ENCODE results near the gene CPSF7. TPM values are rescaled to one million over a fixed set of nuclear protein-coding genes. Genes with fewer than 3 reads are reported as not detected.
A peak's percentile ranks its signal among the peaks of the same experiment; 100 is the strongest.

CPSF7 gene
- total RNA-seq, 2 donors from 2014 or later = 94.7 to 104 TPM

DNA sequence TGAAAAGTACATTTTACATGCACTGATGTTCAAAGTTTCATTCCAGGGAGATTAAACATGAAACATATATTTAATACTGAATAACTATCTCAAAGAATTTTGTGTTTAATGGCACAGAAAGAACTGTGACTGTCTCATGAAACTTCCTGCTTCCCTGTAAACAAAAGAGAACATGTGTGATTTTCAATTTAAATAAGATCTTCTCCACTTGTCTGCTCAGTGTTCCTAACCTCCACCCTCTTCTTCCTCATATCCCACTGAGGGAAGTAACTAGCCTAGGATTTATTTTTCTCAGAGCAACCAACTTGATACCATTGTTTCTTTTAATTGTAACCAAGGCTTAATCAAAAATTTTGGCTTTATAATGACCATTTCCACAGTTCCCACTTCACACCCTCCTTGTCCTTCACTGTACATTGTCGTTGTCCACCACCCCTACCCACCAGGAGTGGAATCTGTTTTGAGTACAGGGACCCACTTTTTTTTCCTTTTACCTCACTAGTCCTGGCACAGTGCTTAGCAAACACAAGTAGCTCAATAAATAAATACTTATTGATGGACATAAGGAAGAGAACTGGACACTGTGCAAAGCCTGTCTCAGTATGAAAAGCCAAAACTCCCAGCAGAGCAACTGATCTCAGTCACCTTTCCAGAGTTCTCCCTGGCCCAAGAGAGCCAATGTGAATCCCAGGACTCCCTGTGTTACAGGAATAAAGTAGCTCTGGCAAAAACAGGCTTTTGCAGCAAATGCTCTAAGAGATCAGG lies 4.2 kb downstream of the CPSF7 start:
- H3K27ac Mint-ChIP-seq = peak overlapping the region; percentile 57
- H3K4me1 Mint-ChIP-seq = peaks cover 27% of the 10 kb centered on the region
- H3K9me3 ChIP-seq (ENCODE audit: control insufficient read depth, low read length, poor library complexity, severe bottlenecking) = no peaks in the 10 kb centered on the region
- H3K27me3 Mint-ChIP-seq = no peaks in the 10 kb centered on the region
- H3K4me3 Mint-ChIP-seq = no peak overlapping the region
- DNase-seq (no peak), ATAC-seq (no peak)
- peaks cover 3% of the 10 kb centered on the region for H3K36me3 Mint-ChIP-seq (ENCODE audit: low read depth)

DNA sequence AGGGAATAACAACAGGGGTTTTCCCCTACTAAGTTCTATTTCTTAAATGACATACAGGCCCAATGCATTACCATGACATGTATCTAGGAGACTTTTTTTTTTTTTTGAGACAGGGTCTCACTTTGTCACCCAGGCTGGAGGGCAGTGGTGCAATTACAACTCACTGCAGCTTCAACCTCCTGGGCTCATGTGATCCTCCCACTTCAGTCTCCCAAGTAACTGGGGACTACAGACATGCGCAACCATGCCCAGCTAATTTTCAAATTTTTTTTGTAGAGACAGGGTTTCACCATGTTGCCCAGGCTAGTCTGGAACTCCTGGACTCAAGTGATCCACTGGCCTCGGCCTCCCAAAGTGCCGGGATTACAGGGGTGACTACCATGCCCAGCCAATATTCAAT lies 7.5 kb downstream of the CPSF7 start:
- Mint-ChIP-seq H3K27ac (peak overlapping the region; percentile 63), H3K4me3 (no peak overlapping the region), H3K27me3 (no peaks in the 10 kb centered on the region), H3K4me1 (peaks cover 24% of the 10 kb centered on the region), H3K36me3 (ENCODE audit: low read depth) (peaks cover 3% of the 10 kb centered on the region)
- ATAC-seq = no peak
- no peak for DNase-seq
- no peaks in the 10 kb centered on the region for H3K9me3 ChIP-seq (ENCODE audit: control insufficient read depth, low read length, poor library complexity, severe bottlenecking)

DNA sequence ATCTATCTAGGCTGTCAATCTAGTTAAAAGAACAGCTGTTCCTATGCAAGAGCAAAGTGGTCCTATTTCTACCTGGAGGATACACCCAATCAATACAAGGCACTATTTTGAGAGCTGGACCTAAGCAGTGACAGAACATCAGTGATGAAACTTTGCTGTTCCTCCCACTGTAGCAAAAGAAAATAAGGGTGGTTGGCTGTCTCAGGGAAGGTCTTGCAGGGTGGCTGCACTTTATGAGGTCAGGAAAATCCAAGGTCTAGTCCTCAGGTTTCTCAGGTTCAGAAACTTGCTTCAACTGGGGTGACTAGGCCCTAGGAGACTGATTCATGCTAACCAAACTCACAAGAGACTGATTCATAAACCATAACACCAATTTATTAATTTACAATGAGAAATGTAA lies 11.6 kb downstream of the CPSF7 start:
- no peaks in the 10 kb centered on the region for H3K36me3 Mint-ChIP-seq (ENCODE audit: low read depth)
- DNase-seq (no peak), ATAC-seq (no peak)
- peaks cover 17% of the 10 kb centered on the region for H3K4me1 Mint-ChIP-seq
- H3K27ac Mint-ChIP-seq = peak overlapping the region; percentile 63
- H3K9me3 ChIP-seq (ENCODE audit: control insufficient read depth, low read length, poor library complexity, severe bottlenecking) = no peaks in the 10 kb centered on the region
- no peaks in the 10 kb centered on the region for H3K27me3 Mint-ChIP-seq
- no peak overlapping the region for H3K4me3 Mint-ChIP-seq

DNA sequence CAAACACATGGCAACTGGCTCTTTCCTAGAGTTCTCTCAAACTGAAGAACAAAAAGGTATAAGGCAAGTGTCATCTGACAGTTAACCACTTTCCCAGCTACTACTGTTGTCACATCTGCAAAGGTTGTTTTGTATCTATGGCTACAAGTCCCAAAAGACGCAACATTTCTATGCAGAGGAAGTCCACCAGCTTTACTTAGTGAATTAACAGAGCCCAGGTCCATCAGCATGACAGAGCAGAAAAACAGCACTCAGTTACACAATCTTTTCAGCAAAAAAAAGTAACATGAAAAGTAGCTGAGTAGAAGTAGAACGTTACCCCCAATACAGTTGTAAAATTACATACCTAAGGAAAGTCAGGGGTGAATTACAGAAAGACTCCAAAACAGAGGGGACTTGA lies 12.1 kb downstream of the CPSF7 start:
- no peaks in the 10 kb centered on the region for H3K27me3 Mint-ChIP-seq
- DNase-seq (no peak), ATAC-seq (peak; percentile 32)
- peaks cover 16% of the 10 kb centered on the region for H3K4me1 Mint-ChIP-seq
- H3K4me3 Mint-ChIP-seq = no peak overlapping the region
- H3K36me3 Mint-ChIP-seq (ENCODE audit: low read depth) = no peaks in the 10 kb centered on the region
- peak overlapping the region; percentile 63 for H3K27ac Mint-ChIP-seq
- H3K9me3 ChIP-seq (ENCODE audit: control insufficient read depth, low read length, poor library complexity, severe bottlenecking) = no peaks in the 10 kb centered on the region

DNA sequence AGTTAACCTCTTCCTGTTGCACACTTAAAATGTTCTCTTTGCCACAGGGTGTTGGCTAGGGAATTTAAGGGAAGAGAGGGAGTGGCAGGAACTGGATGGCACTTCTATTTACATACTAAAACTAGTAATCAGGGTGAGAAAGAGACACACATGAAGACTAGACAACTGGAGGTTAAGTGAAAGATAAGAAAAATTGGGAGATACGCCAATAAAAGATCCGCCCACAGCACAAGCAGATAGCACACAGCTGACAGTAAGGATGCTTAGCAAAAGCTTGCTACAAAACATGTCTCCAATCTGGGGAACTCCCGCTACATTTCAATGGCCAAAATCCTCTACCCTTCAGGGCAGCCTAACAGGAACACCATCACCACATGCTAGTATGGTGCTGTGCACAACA lies 12.8 kb downstream of the CPSF7 start:
- no peak for DNase-seq
- H3K27ac Mint-ChIP-seq = peak overlapping the region; percentile 63
- no peaks in the 10 kb centered on the region for H3K9me3 ChIP-seq (ENCODE audit: control insufficient read depth, low read length, poor library complexity, severe bottlenecking)
- no peaks in the 10 kb centered on the region for H3K27me3 Mint-ChIP-seq
- H3K4me3 Mint-ChIP-seq = no peak overlapping the region
- H3K4me1 Mint-ChIP-seq = peaks cover 14% of the 10 kb centered on the region
- H3K36me3 Mint-ChIP-seq (ENCODE audit: low read depth) = no peaks in the 10 kb centered on the region
- no peak for ATAC-seq

DNA sequence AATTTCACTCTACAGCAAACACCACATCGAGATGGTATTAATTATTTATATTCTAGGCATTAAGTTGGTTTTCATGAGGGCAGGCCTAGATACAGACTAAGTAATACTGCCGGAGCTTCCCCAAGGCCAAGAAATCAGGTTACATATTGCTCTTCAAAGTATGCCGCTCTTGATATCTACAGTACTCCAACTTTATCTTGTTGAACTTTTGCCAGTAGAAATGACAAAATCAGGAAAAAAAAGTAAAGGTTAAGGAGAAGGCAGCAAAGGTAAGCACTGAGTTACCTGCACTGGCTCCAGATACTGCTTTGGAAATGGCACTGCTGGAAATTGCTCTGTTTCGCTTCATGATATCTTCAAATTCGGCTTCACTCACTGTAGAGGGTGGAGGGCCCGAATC lies 14.4 kb downstream of the CPSF7 start:
- ATAC-seq = no peak
- Mint-ChIP-seq H3K4me1 (peaks cover 11% of the 10 kb centered on the region), H3K36me3 (ENCODE audit: low read depth) (peaks cover 4% of the 10 kb centered on the region), H3K27ac (peak overlapping the region; percentile 63), H3K27me3 (no peaks in the 10 kb centered on the region), H3K4me3 (no peak overlapping the region)
- DNase-seq = no peak
- H3K9me3 ChIP-seq (ENCODE audit: control insufficient read depth, low read length, poor library complexity, severe bottlenecking) = no peaks in the 10 kb centered on the region

DNA sequence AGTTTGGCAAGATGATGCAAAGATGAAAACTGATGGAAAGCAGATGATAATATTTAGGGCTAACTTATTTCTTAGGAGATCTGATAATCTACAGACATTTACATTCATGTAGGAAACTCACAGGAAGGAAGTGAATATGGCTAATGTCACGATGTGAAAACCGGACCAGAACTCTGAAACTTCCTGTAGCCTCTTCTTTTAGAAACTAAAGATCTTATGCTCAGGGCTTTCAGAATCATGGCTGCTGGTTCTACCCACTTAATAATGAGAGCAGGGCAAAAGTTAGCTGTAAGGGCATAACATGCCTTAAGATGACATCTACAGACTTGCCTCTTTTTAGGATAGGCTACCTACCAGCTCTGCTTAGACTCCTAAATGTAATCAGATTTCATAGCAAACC lies 15.2 kb downstream of the CPSF7 start:
- Mint-ChIP-seq H3K27me3 (no peaks in the 10 kb centered on the region), H3K4me3 (peak overlapping the region; percentile 31), H3K36me3 (ENCODE audit: low read depth) (peaks cover 4% of the 10 kb centered on the region), H3K4me1 (peaks cover 11% of the 10 kb centered on the region), H3K27ac (no peak overlapping the region)
- no peaks in the 10 kb centered on the region for H3K9me3 ChIP-seq (ENCODE audit: control insufficient read depth, low read length, poor library complexity, severe bottlenecking)
- ATAC-seq (no peak), DNase-seq (no peak)

DNA sequence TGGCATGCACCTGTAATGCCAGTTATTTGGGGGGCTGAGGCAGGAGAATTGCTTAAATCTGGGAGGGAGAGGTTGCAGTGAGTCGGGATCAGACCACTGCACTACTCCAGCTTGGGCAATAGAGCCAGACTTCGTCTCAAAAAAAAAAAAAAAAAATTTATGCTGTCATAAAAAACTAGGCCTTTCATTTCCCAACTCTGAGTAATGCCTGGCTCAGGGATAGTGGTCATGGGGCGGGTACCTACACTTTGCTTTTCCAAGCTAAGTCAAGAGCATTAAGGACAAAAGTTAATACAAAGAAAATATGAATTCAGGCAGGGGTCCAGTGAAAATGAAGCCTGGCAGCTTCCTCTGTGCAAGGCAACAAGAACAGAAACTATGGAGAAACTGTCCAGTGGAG lies 16.3 kb downstream of the CPSF7 start:
- H3K9me3 ChIP-seq (ENCODE audit: control insufficient read depth, low read length, poor library complexity, severe bottlenecking) = no peaks in the 10 kb centered on the region
- peaks cover 4% of the 10 kb centered on the region for H3K36me3 Mint-ChIP-seq (ENCODE audit: low read depth)
- DNase-seq = no peak
- ATAC-seq = no peak
- no peaks in the 10 kb centered on the region for H3K27me3 Mint-ChIP-seq
- no peak overlapping the region for H3K4me3 Mint-ChIP-seq
- H3K4me1 Mint-ChIP-seq = peaks cover 7% of the 10 kb centered on the region
- H3K27ac Mint-ChIP-seq = no peak overlapping the region

DNA sequence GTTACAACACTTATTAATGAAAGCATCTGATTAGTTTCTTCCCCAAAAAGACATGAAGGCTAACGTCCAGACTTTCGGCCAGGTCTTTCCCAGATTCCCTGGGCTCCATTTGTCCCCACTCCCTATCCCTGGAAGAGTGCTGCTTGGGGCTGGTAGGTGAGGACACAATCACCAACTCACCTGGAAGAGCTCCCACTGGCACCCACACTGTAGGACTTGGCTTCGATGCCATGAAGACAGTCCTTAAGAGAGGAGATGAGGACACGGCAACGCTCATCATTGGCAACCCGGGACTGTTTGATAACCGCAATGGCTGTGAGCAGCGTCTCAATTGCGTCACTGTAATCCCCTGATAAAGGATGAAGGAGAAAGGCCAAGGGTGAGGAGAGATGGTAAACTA lies 18.2 kb downstream of the CPSF7 start:
- peaks cover 2% of the 10 kb centered on the region for H3K4me1 Mint-ChIP-seq
- H3K27me3 Mint-ChIP-seq = no peaks in the 10 kb centered on the region
- H3K9me3 ChIP-seq (ENCODE audit: control insufficient read depth, low read length, poor library complexity, severe bottlenecking) = no peaks in the 10 kb centered on the region
- no peak overlapping the region for H3K4me3 Mint-ChIP-seq
- H3K27ac Mint-ChIP-seq = peak overlapping the region; percentile 2
- peaks cover 4% of the 10 kb centered on the region for H3K36me3 Mint-ChIP-seq (ENCODE audit: low read depth)
- no peak for DNase-seq
- ATAC-seq = no peak

DNA sequence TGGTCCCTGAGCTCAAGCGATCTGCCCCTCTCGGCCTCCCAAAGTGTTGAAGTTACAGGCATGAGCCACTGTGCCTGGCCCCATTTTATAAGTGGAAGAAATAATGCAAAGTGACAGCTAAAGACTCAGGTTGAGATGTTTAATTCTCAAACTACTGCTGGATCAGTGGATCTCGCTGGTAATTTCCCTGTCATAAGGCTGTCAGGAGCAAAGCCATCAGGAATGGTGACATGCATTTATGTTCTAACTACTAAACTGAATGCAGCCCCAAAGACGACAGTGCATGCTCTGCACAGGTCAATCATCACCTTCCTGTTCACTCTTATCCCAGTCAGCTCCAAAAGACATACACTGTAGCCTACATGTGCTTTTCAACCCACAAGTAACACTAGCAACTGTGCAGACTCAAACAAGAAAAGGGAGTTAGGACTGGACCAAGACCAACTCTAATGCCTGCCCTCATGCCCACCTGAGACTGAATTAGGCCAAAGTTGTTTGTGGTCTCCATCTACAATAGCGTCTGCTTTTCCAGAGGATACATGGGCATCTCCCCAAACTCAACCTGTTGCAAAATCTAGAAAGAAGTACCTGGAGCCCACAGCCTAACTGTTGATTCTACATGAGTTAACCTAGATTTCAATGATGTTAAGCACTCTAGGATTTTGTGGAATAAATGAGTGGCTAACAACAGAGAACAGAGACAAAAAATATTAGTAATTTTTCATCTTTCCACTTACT lies 22.6 kb downstream of the CPSF7 start:
- Mint-ChIP-seq H3K36me3 (ENCODE audit: low read depth) (peaks cover 8% of the 10 kb centered on the region), H3K27ac (no peak overlapping the region), H3K27me3 (no peaks in the 10 kb centered on the region), H3K4me3 (no peak overlapping the region), H3K4me1 (peaks cover 2% of the 10 kb centered on the region)
- no peaks in the 10 kb centered on the region for H3K9me3 ChIP-seq (ENCODE audit: control insufficient read depth, low read length, poor library complexity, severe bottlenecking)
- DNase-seq (no peak), ATAC-seq (no peak)

DNA sequence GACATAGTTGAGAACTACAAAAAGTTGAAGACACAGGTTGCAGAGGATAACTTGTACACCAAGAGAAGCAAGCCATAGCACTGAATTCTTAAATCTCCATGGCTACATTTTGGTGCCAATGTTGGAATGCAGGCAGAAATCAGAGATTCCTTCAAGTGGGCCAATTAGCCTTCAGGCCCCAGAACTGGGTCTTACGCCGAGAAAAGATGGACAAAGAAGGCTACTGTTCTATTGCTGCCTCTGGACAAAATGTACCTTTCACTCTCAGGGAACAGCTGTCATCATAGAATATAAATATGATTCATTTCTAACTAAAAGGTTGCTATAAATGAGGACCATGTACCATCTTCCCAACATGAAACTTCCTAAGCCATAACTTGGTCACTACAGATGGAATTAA lies 23.7 kb downstream of the CPSF7 start:
- peaks cover 2% of the 10 kb centered on the region for H3K4me1 Mint-ChIP-seq
- no peaks in the 10 kb centered on the region for H3K27me3 Mint-ChIP-seq
- H3K36me3 Mint-ChIP-seq (ENCODE audit: low read depth) = peaks cover 7% of the 10 kb centered on the region
- ATAC-seq = no peak
- H3K27ac Mint-ChIP-seq = no peak overlapping the region
- H3K9me3 ChIP-seq (ENCODE audit: control insufficient read depth, low read length, poor library complexity, severe bottlenecking) = no peaks in the 10 kb centered on the region
- DNase-seq = no peak
- no peak overlapping the region for H3K4me3 Mint-ChIP-seq

DNA sequence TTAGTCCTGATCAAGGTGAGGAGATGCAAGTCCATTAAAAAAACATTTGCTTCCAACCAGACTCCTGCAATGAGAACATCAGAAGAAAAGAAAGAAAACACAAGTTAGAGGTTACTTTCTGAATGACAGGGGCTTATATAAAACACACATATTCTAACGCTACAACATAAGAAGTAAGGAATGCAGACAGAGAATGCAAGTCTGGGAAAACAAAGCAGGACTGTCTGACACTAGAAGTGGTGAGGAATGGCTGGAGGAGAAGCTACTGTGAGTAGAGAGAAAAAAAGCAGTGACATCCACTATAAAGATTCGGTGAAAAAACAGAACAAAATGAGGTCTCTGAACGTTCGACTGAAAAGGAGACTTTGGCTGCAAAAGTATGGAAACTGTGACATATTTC lies 25.1 kb downstream of the CPSF7 start:
- Mint-ChIP-seq H3K4me3 (no peak overlapping the region), H3K27me3 (no peaks in the 10 kb centered on the region), H3K36me3 (ENCODE audit: low read depth) (peaks cover 4% of the 10 kb centered on the region), H3K4me1 (peaks cover 5% of the 10 kb centered on the region), H3K27ac (peak overlapping the region; percentile 70)
- DNase-seq (no peak), ATAC-seq (no peak)
- no peaks in the 10 kb centered on the region for H3K9me3 ChIP-seq (ENCODE audit: control insufficient read depth, low read length, poor library complexity, severe bottlenecking)

DNA sequence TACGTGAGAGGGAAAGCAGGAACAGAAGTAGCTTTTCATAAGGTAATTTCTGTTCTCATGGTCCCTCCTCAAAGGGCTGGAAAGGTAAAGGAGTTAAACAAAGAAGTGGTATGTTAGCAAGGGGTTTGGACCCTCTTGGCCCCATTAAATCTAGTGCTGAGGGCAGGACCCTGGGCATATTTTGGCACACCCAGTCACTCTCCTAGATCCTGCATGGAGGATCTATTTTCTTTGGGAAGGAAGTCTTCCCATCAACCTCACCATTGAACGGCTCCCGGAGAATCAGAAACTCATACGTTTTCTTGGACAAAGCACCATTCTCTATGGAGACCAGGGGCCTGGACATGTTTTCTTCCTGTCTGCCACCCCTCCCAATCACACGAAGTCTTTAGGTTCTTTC lies 25.7 kb downstream of the CPSF7 start:
- DNase-seq (no peak), ATAC-seq (no peak)
- H3K4me1 Mint-ChIP-seq = peaks cover 5% of the 10 kb centered on the region
- H3K27me3 Mint-ChIP-seq = no peaks in the 10 kb centered on the region
- peaks cover 4% of the 10 kb centered on the region for H3K36me3 Mint-ChIP-seq (ENCODE audit: low read depth)
- no peaks in the 10 kb centered on the region for H3K9me3 ChIP-seq (ENCODE audit: control insufficient read depth, low read length, poor library complexity, severe bottlenecking)
- peak overlapping the region; percentile 70 for H3K27ac Mint-ChIP-seq
- no peak overlapping the region for H3K4me3 Mint-ChIP-seq

DNA sequence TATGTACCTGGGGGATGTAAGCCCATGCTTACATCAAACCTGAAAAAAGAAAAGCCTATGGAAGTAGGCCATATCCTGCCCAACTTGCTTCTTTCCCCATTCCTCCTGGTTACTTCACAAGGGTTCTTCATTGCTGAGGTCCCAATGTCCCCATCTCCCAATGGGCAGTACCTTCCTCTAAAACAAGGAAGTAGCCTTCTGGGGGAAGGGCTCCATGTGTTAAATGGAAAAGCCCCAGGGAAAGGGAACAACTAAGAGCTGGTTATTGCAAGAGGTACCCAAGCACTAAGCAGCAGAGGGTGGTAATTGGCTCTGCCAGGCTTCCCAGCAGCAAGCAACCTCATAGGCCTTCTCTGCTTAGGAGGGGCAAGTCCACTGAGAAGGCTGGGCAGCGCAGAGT lies 26.1 kb downstream of the CPSF7 start:
- Mint-ChIP-seq H3K4me1 (peaks cover 5% of the 10 kb centered on the region), H3K36me3 (ENCODE audit: low read depth) (peaks cover 4% of the 10 kb centered on the region), H3K27ac (no peak overlapping the region), H3K4me3 (no peak overlapping the region), H3K27me3 (no peaks in the 10 kb centered on the region)
- H3K9me3 ChIP-seq (ENCODE audit: control insufficient read depth, low read length, poor library complexity, severe bottlenecking) = no peaks in the 10 kb centered on the region
- no peak for DNase-seq
- ATAC-seq = no peak
